Choroid plexus epithelial cell (primary cell): Measurements from ENCODE around the gene HSPA6.

ENCODE experiments used
- DNase-seq: peaks from one replicate; pipeline ENCODE4 v3.0.0-alpha.2; 2010; ENCODE audit warnings: low read depth
- H3K4me3 ChIP-seq: 2 replicates; pipeline ENCODE4 v1.5.1; 2011; ENCODE audit warnings: low read depth, mild to moderate bottlenecking, control low read depth, low read length, moderate library complexity
- TF ChIP-seq, protein P1 (sequence below): conservative IDR thresholded peaks from 2 replicates; pipeline ENCODE4 v1.5.1; 2011; ENCODE audit warnings: low read depth, mild to moderate bottlenecking, control low read depth, inconsistent platforms, low read length, moderate library complexity

Gene HSPA6

DNA sequence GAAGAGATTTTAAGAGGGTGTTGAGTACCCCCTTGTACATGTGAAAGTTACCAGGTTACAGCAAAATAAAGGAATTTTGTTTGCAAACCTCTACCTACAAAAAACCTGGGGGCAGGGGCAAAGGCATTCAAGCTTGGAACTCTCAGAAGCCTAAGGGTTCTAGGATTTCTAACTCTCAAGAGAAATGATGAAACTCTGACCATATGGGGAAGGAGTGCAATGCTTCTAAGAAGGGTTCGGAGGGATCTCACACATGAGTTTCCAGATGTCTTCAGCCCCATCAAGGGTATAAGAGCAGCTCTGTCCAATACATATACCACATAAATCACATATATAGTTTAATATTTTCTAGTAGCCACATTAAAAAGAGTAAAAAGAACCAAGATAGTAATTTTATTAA is 26.4 kb upstream of the HSPA6 start:
- no peak overlapping the region for H3K4me3 ChIP-seq
- TF ChIP-seq, protein P1, sequence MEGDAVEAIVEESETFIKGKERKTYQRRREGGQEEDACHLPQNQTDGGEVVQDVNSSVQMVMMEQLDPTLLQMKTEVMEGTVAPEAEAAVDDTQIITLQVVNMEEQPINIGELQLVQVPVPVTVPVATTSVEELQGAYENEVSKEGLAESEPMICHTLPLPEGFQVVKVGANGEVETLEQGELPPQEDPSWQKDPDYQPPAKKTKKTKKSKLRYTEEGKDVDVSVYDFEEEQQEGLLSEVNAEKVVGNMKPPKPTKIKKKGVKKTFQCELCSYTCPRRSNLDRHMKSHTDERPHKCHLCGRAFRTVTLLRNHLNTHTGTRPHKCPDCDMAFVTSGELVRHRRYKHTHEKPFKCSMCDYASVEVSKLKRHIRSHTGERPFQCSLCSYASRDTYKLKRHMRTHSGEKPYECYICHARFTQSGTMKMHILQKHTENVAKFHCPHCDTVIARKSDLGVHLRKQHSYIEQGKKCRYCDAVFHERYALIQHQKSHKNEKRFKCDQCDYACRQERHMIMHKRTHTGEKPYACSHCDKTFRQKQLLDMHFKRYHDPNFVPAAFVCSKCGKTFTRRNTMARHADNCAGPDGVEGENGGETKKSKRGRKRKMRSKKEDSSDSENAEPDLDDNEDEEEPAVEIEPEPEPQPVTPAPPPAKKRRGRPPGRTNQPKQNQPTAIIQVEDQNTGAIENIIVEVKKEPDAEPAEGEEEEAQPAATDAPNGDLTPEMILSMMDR = no peak
- no peak for DNase-seq

DNA sequence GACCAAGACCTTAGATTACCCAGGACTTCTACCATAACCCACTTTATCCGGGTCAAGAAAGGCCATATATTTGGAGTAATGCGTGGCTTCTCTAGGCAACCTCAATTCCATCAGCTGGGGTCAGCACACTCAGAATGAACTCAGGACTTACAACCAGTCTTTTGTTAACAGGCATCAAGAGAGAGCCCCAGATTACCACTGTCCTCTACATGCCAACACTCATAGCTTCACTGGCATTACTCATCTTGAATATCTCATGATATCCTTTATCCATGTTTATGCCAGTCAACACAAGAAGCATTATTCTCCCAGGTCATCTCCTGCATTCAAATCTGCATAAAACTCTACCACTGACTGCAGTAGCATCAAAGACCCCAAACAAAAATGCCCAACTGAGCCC is 25.7 kb upstream of the HSPA6 start:
- TF ChIP-seq, protein P1 = no peak
- DNase-seq = no peak
- H3K4me3 ChIP-seq = no peak overlapping the region

DNA sequence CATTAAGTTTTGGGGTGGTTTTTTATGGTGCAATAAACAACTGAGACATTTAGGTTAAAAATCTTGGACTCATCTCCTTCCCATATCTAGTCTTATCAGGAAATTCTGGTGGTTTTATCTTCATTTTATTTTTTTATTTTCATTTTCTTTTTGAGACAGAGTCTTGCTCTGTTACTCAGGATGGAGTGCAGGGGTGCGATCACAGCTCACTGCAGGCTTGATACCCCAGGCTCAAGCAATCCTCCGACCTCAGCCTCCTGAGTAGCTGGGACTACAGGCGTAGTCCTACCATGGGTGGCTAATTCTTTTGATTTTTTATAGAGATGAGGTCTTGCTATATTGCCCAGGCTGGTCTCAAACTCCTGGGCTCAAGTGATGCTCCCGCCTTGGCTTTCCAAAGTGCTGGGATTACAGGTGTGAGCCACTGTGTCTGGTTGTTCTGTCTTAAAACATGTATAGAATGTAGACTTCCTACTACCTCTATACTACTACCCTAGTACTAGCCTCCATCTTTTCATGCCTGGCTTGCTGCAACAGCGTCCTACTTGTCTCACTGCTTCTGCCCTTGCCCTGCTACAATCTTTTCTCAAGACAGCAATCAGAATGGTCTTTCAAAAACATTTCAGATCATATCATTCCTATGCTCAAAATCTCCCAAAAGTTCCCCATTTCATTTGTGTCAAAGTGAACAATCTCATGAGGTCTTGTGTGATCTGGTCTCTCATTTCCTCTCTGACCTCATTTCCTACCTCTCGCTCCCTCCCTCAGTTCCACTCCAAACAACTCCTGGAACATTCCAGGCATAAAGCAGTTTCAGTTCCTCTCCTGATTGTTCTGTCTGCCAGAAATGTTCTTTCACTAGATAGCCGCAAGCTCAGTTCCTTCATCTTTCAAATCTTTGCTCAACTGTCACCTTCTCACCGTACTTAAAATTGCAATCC is 25.0 kb upstream of the HSPA6 start:
- DNase-seq = no peak
- no peak overlapping the region for H3K4me3 ChIP-seq
- TF ChIP-seq, protein P1 = no peak

DNA sequence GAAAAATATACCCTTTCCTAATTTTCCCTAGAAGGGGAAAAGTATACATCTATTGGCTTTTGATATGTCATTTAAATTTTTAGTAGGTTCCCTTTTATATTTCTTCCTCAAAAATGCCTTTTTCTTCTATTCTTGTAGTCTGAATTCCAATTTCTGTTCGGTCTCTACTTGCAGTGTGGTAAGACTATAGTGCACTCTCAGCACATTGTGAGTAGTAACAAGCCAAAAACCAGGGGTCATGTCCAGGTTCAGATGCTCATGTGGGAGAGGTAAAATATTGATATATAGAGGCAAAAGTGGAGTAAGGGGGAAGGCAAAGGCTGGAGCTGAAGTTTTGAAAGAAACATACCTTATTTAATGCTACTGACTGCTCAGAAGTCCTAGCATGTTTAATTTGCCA is 23.1 kb upstream of the HSPA6 start:
- no peak overlapping the region for H3K4me3 ChIP-seq
- TF ChIP-seq, protein P1 = no peak
- DNase-seq = no peak

DNA sequence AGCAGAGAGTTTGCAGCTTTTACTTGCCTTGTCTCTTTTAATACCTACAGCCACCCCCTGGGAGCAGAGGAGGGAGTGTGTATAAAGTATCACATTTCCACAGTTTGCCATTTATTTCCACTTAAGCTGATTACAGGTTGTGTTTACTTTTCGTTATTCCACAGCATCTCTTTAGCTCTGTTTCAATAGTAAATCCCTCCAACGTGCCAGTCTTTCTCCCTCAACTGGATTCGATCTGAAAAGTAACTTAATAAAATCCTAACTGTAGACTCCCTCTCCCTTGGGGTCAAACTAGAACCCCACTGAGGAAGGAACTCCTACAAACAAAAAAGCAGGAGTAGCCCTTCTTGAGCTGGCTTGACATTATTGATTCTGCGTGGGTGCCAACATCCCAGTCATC is 22.2 kb upstream of the HSPA6 start:
- DNase-seq = no peak
- TF ChIP-seq, protein P1 = no peak
- H3K4me3 ChIP-seq = no peak overlapping the region

DNA sequence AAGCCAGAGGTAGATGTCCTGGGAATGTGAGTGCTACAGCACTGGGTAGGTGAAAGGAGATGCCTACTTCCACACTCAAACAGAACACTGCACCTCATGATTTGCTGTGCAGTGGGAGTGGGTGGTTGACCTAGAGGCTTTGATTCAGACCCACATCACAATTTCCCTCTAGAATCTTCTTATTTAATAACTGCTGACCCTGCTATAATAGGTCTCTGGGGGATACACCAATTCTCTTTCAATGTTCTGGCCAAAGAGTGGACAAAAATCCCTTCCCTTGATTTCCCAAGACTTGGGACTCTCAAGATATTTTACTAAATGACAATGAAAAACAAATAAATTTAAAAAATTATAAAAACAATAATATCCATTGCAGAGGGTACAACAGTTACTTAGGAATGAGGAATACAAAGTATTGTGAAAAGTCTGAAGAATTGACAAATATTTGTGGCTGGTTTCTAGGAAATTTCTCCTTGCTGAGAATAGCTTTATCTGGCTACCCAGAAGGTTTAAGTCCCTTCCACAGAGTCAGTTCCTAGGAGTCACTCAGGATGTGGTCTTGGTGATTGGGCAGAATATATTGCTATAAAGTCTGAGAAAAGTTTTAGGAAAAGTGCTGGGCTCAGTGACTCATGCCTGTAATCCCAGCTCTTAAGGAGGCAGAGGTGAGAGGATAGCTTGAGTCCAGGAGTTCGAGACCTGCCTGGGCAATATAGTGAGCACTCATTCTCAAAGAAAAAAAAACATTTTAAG is 21.5 kb upstream of the HSPA6 start:
- TF ChIP-seq, protein P1 = no peak
- DNase-seq = peak; percentile 23
- H3K4me3 ChIP-seq = no peak overlapping the region
